Pancreas (tissue), 10 donors: ENCODE data around the gene NXPH2. TPM values are rescaled to one million over a fixed set of nuclear protein-coding genes. Genes with fewer than 3 reads are reported as not detected.

Experiments used
- ATAC-seq, 4 donors: fragments of 200-7000 bp; cut with Tn5 transposase; one replicate each; pipeline versions ENCODE4 v1.8.0 to v1.9.1; 2020; ENCODE audit warnings: mild to moderate bottlenecking in 4 of 4, moderate library complexity in 4 of 4
- DNase-seq, 6 donors: peaks; one replicate each; pipeline ENCODE4 v3.0.0-alpha.2; 2020
- FAIRE-seq: peaks from 2 replicates; lab custom pipeline; 2012; peaks lifted over from hg19 to GRCh38; lab: Jason Lieb, UNC
- H3K27ac ChIP-seq, 4 donors: fragments of 200-600 bp; sonication (generic); 1 replicate in 3 of 4; 2 replicates in 1 of 4; pipeline versions ENCODE4 v1.5.0 to v1.8.0; 2020
- H3K27me3 ChIP-seq, 4 donors: fragments of 200-600 bp; one replicate each; pipeline ENCODE4 v1.8.0; 2021
- H3K36me3 ChIP-seq, 3 donors: fragments of 200-600 bp; sonication (generic) in 1 of 3; one replicate each; pipeline versions ENCODE4 v1.5.0 to v1.8.0; 2020 to 2021
- H3K4me1 ChIP-seq, 3 donors: fragments of 200-600 bp; one replicate each; pipeline ENCODE4 v1.8.0; 2021
- H3K4me3 ChIP-seq, 4 donors: fragments of 200-600 bp; sonication (generic) in 2 of 4; one replicate each; pipeline versions ENCODE4 v1.5.0 to v1.8.0; 2020 to 2021
- H3K9me3 ChIP-seq, 4 donors: fragments of 200-600 bp; one replicate each; pipeline ENCODE4 v1.8.0; 2021
- WGBS, 2 donors: extraction: QIAGEN DNeasy Blood & Tissue Kit; methylation state at CpG; one replicate each; pipeline ENCODE4 v1.1.7; 2013; 5-methylcytosine and 5-hydroxymethylcytosine counted together
- intact Hi-C, 3 donors: fragments of 100-400 bp; cut with DNase I; formaldehyde crosslinking; loops; one replicate each; pipeline versions ENCODE4 v1.11.1 to v1.14.2; 2022
- polyA plus RNA-seq, 2 donors: library from polyadenylated mRNA; stranded (reverse); fragments of 200-250 nt; gene quantifications; one replicate each; pipeline ENCODE4 v1.2.3, GENCODE V29; 2013
- total RNA-seq, 6 donors: library from RNA; stranded (reverse); fragmentation: NEBNext Ultra II Directional in 4 of 6; extraction: Animal tissue kit (Norgen Biotek cat#: 25700) in 4 of 6; gene quantifications; one replicate each; pipeline versions ENCODE4 v1.2.1 to v1.2.4, GENCODE V29; 2021 to 2023
- TF ChIP-seq, protein P1 (sequence below), 4 donors: fragments of 200-600 bp; sonication (generic) in 3 of 4; IDR thresholded peaks; one replicate each; pipeline versions ENCODE4 v1.5.0 to v1.8.0; 2021; ENCODE audit warnings: antibody characterized with exemption in 4 of 4
- donor health status: healthy with polysubstance abuse.
- donor health status: DM: no; HTN: no; CAD: no; lungs with moderate emphysema.
- donor health status: DM: no; HTN: no; CAD: no.
- donor health status: control.
- donor health status: control.
- donor health status: Bipolar disorder and iron deficiency.
- donor health status: DM: yes; HTN: yes; CAD: no.
- donor health status: DM: no; HTN: no; CAD: no.
- donor health status: DM: no; HTN: no; CAD: no.
- donor health status: DM: yes; HTN: yes; CAD: no.

NXPH2 gene
- total and polyA plus RNA-seq, 8 donors, result 0.19 TPM; not detected in 7

DNA sequence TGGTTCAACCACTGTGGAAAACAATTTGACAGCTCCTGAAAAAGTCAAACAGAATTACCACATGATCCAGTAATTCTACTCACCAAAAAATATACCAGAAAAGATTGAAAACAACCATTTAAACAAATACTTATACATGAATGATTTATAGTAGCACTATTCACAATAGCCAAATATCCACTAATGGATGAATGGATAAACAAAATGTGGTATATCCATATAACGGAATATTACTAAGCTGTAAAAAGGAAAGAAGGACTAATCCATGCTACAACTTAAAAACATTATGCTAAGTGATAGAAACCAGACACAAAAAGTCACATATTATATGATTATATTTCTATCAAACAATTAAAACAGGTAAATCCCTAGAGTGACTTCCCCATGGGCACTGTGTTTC lies 147.1 kb downstream of the NXPH2 start:
- no peak overlapping the region for H3K4me3 ChIP-seq
- TF ChIP-seq, protein P1, sequence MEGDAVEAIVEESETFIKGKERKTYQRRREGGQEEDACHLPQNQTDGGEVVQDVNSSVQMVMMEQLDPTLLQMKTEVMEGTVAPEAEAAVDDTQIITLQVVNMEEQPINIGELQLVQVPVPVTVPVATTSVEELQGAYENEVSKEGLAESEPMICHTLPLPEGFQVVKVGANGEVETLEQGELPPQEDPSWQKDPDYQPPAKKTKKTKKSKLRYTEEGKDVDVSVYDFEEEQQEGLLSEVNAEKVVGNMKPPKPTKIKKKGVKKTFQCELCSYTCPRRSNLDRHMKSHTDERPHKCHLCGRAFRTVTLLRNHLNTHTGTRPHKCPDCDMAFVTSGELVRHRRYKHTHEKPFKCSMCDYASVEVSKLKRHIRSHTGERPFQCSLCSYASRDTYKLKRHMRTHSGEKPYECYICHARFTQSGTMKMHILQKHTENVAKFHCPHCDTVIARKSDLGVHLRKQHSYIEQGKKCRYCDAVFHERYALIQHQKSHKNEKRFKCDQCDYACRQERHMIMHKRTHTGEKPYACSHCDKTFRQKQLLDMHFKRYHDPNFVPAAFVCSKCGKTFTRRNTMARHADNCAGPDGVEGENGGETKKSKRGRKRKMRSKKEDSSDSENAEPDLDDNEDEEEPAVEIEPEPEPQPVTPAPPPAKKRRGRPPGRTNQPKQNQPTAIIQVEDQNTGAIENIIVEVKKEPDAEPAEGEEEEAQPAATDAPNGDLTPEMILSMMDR (IDR thresholded peaks at IDR 0.05), result no peak
- H3K36me3 ChIP-seq, result no peaks in the 10 kb centered on the region
- intact Hi-C loops, result no loop called here
- H3K27ac ChIP-seq, result no peak overlapping the region
- FAIRE-seq (no peak), ATAC-seq (no peak), DNase-seq (no peak)
- no peaks in the 10 kb centered on the region for H3K9me3 ChIP-seq
- H3K27me3 ChIP-seq, result no peaks in the 10 kb centered on the region
- no peaks in the 10 kb centered on the region for H3K4me1 ChIP-seq
- WGBS, 2 donors, result 71 to 72% methylated on average over 1 of the region's 1 CpG

DNA sequence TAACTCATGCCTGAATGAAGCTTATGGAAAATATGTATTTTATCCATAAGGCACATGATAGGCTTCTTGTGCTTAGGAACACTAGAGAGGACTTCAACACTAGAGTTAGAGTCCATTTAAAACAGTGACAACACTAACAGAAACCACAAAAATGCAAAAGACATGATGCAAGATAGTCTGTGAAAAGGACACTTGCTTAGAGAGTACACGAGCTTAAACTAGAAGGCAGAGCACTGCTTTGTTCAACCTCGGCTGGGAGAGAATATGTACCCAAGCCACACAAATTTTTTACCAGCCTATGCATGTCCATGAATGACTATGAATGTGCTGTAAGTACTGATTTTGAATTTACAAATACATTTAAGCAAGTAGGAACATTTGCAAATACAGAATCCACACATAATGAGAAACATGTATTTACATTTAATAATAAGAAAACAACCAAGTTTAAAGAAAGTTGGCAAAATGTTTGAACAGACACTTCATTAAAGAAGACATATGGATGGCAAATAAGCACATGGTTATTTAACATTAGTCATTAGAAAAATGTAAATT lies 148.0 kb downstream of the NXPH2 start:
- Histone ChIP-seq H3K4me3 (no peak overlapping the region), H3K9me3 (no peaks in the 10 kb centered on the region), H3K27ac (no peak overlapping the region), H3K36me3 (no peaks in the 10 kb centered on the region), H3K27me3 (no peaks in the 10 kb centered on the region), H3K4me1 (no peaks in the 10 kb centered on the region)
- TF ChIP-seq, protein P1 (IDR thresholded peaks at IDR 0.05), result no peak
- DNase-seq (no peak), FAIRE-seq (no peak), ATAC-seq (no peak)
- WGBS, 2 donors, result 56 to 67% methylated on average over 2 of the region's 2 CpGs
- intact Hi-C loops, result no loop called here

DNA sequence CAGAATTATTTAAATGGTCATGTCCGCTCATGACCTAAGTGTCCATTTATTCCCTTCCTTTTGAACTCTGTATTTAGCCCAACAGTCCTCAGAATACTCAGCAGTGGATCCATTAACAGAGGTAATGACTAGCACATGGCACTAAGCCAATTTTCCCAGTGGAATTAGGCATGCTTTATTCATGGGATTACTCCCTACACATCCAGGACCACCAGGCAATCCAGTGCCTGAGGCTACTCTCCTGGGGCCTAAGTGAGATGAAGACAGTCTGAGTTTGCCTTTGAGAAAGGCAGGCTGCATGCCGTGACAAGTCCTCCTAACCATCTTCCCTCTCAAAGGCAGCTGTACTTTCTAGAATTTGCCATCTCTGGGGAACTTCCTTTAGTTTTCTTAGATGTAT lies 150.0 kb downstream of the NXPH2 start:
- 85 to 93% methylated on average over 2 of the region's 2 CpGs for WGBS, 2 donors
- Histone ChIP-seq H3K4me3 (no peak overlapping the region), H3K27me3 (no peaks in the 10 kb centered on the region), H3K36me3 (no peaks in the 10 kb centered on the region), H3K4me1 (no peaks in the 10 kb centered on the region), H3K9me3 (no peaks in the 10 kb centered on the region), H3K27ac (no peak overlapping the region)
- ATAC-seq, result no peak
- FAIRE-seq, result no peak
- DNase-seq, result no peak
- intact Hi-C loops, result no loop called here
- TF ChIP-seq, protein P1 (IDR thresholded peaks at IDR 0.05), result no peak

DNA sequence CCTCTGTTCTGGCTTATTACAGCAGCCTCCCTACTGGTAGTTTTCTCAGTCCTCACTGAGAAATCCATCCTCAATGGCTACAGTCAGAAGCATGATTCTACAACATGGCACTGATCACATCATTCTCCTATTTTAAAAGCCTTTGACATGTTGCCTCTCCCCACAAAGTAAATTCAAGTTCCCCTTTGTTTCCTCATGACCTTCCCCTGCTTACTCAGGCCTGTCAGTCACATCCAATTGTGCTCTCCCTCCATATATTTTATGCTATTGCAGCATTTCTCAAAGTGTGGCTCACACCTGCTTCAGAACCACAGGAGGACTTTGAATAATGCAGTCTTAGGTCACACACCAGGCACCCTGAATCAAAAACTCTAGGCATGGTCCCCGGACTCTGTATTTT lies 154.0 kb downstream of the NXPH2 start:
- WGBS, 2 donors, result 81 to 93% methylated on average over 1 of the region's 1 CpG
- intact Hi-C loops, result no loop called here
- ATAC-seq, result no peak

DNA sequence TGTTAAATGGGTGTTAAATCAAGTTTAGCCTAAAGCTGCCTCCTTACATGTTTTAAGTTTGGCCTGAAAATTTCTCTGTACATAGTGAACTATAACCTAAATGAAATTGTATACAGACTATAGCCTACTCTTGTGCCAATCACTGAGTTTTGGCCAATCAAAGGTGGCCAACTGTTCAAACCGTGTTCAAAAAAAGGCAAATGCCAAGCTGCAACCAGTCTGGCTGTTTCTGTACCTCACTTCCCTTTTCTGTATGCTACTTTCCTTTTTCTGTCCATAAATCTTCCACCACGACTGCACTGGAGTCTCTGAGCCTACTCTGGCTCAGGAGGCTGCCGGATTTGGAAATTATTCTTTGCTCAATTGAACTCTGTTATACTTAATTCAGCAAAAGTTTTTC lies 157.6 kb downstream of the NXPH2 start:
- Histone ChIP-seq H3K27me3 (no peaks in the 10 kb centered on the region), H3K27ac (no peak overlapping the region), H3K4me1 (no peaks in the 10 kb centered on the region), H3K36me3 (no peaks in the 10 kb centered on the region), H3K4me3 (no peak overlapping the region), H3K9me3 (no peaks in the 10 kb centered on the region)
- intact Hi-C loops, result no loop called here
- TF ChIP-seq, protein P1 (IDR thresholded peaks at IDR 0.05), result no peak
- no peak for DNase-seq
- WGBS, 2 donors, result 73 to 74% methylated on average over 3 of the region's 3 CpGs
- ATAC-seq, result no peak
- no peak for FAIRE-seq

More for the DNA sequence above, 154.0 kb downstream of the NXPH2 start:
- Histone ChIP-seq H3K9me3 (no peaks in the 10 kb centered on the region), H3K36me3 (no peaks in the 10 kb centered on the region), H3K4me1 (no peaks in the 10 kb centered on the region), H3K27me3 (no peaks in the 10 kb centered on the region), H3K4me3 (no peak overlapping the region), H3K27ac (no peak overlapping the region)
- TF ChIP-seq, protein P1 (IDR thresholded peaks at IDR 0.05), result no peak
- DNase-seq, result no peak
- no peak for FAIRE-seq
